Activated CD8-positive, alpha-beta memory T cell treated with anti-CD3 and anti-CD28 coated beads, Interleukin-2, amount 10 ng/mL, durations not matched to agents 7 days and 5 days (primary cell): ENCODE data around the gene LDHD. TPM values are rescaled to one million over a fixed set of nuclear protein-coding genes. Genes with fewer than 3 reads are reported as not detected.

Experiments
- ATAC-seq: fragments of 150-1000 bp; cut with Tn5 transposase; one replicate; pipeline ENCODE4 v1.10.0; 2021; ENCODE audit warnings: moderate library complexity
- CTCF ChIA-PET: fragments of 350-600 bp; sonication (Branson Sonifier 250); formaldehyde crosslinking; loops from one replicate; lab custom pipeline; 2021; ENCODE audit warnings: antibody characterized with exemption; lab: Charles Lee
- DNase-seq: peaks from one replicate; pipeline ENCODE4 v3.0.0-alpha.2; 2020
- H3K27ac Mint-ChIP-seq: one replicate; pipeline ENCODE4 v1.8.0; 2021; ENCODE audit warnings: mild to moderate bottlenecking, mixed read lengths
- H3K27me3 Mint-ChIP-seq: one replicate; pipeline ENCODE4 v1.8.0; 2021; ENCODE audit warnings: mixed read lengths
- H3K36me3 Mint-ChIP-seq: one replicate; pipeline ENCODE4 v1.8.0; 2021; ENCODE audit warnings: mild to moderate bottlenecking, mixed read lengths
- H3K4me1 Mint-ChIP-seq: one replicate; pipeline ENCODE4 v1.8.0; 2021; ENCODE audit warnings: mixed read lengths
- H3K4me3 Mint-ChIP-seq: one replicate; pipeline ENCODE4 v1.8.0; 2021; ENCODE audit warnings: mild to moderate bottlenecking, moderate library complexity, mixed read lengths
- H3K9me3 Mint-ChIP-seq: one replicate; pipeline ENCODE4 v1.8.0; 2022; ENCODE audit warnings: low read depth, mixed read lengths
- total RNA-seq, 2 experiments: library from RNA; stranded (reverse); gene quantifications; one replicate each; pipeline ENCODE4 v1.2.3, GENCODE V29; 2021

The LDHD gene
- total RNA-seq, 2 experiments from 2014 or later = not detected

GRCh38 chr16:75079346-75079926, 37.1 kb downstream of the LDHD start:
- peaks cover 20% of the 10 kb centered on the region for H3K36me3 Mint-ChIP-seq
- no peak overlapping the region for H3K27ac Mint-ChIP-seq
- CTCF ChIA-PET = interaction anchor here (8.9 kb wide), 1 partner anchor 31 kb away, joined by 57 read pairs; no protein-coding TSS in a partner anchor
- H3K4me1 Mint-ChIP-seq = peaks cover 31% of the 10 kb centered on the region
- no peak for ATAC-seq
- DNase-seq = no peak
- H3K9me3 Mint-ChIP-seq = peaks cover 2% of the 10 kb centered on the region
- no peak overlapping the region for H3K4me3 Mint-ChIP-seq
- H3K27me3 Mint-ChIP-seq = no peaks in the 10 kb centered on the region

DNA sequence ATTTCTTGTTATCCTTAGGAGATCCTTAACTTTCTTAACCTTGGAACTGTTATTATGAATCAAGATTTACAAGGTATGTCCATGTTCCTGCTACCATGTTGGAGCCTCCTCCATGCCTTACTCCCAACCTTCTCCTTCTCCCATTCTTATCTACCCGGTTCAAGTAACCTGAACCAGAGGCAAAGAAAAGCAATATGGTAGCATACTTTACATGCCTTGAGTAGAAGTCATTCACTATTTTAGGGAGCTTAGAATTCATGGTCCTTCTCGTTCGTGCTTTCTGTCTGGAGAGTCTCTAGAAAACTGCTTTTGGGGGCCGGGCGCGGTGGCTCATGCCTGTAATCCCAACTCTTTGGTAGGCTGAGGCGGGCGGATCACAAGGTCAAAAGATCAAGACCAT, 37.7 kb downstream of the LDHD start:
- no peak overlapping the region for H3K4me3 Mint-ChIP-seq

DNA sequence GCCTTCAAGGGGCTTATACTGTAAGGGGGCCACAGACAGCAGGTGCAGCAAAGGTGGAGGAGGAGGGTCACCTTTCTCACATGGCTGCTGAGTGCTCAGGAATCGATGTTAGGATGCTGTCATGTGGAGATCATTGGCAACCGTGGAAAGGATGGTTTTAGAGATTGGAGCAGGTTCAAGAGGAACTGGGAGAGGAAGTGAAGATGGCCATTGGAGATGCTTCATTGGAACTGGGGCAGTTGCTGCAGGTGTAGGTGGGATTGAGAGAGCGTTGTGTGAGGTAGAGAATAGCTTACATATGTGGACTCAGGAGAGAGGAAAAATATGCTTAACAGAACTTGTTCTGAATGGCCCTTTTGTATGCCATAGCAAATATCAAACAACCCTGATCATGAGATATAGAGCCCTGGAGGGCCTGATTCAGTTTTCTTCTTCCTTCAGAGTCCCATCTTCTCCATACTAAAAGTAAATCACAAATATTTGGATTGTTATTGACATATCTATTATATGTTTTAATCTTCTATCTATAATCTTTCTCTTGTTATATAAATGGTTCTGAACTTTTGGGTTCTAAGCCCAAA, 40.8 kb downstream of the LDHD start:
- H3K27me3 Mint-ChIP-seq = no peaks in the 10 kb centered on the region
- H3K27ac Mint-ChIP-seq = peak overlapping the region; percentile 85
- peaks cover 50% of the 10 kb centered on the region for H3K4me1 Mint-ChIP-seq
- CTCF ChIA-PET = interaction anchor here (1.0 to 8.9 kb wide), 8 partner anchors 8 to 409 kb away, joined by 3 to 57 read pairs (median 6); partner anchors contain the start of genes RFWD3 and ZNRF1
- no peak for ATAC-seq
- peaks cover 2% of the 10 kb centered on the region for H3K9me3 Mint-ChIP-seq
- peaks cover 19% of the 10 kb centered on the region for H3K36me3 Mint-ChIP-seq
- no peak for DNase-seq
- peak overlapping the region; percentile 10 for H3K4me3 Mint-ChIP-seq

More for the DNA sequence above, 37.7 kb downstream of the LDHD start:
- H3K36me3 Mint-ChIP-seq = peaks cover 22% of the 10 kb centered on the region
- no peak overlapping the region for H3K27ac Mint-ChIP-seq
- peaks cover 2% of the 10 kb centered on the region for H3K9me3 Mint-ChIP-seq
- ATAC-seq = no peak
- no peaks in the 10 kb centered on the region for H3K27me3 Mint-ChIP-seq
- H3K4me1 Mint-ChIP-seq = peaks cover 37% of the 10 kb centered on the region
- DNase-seq = no peak
- CTCF ChIA-PET = interaction anchor here (8.9 kb wide), 1 partner anchor 32 kb away, joined by 57 read pairs; no protein-coding TSS in a partner anchor

GRCh38 chr16:75074920-75075687, 41.5 kb downstream of the LDHD start:
- CTCF ChIA-PET = interaction anchor here (0.7 to 8.9 kb wide), 11 partner anchors 9 to 408 kb away, joined by 3 to 57 read pairs (median 5); partner anchors contain the start of genes RFWD3 and ZNRF1
- peaks cover 21% of the 10 kb centered on the region for H3K36me3 Mint-ChIP-seq
- H3K4me1 Mint-ChIP-seq = peaks cover 55% of the 10 kb centered on the region
- ATAC-seq = peak; percentile 94
- H3K27me3 Mint-ChIP-seq = no peaks in the 10 kb centered on the region
- peak; percentile 96 for DNase-seq
- peak overlapping the region; percentile 85 for H3K27ac Mint-ChIP-seq
- peaks cover 2% of the 10 kb centered on the region for H3K9me3 Mint-ChIP-seq
- H3K4me3 Mint-ChIP-seq = peak overlapping the region; percentile 33

DNA sequence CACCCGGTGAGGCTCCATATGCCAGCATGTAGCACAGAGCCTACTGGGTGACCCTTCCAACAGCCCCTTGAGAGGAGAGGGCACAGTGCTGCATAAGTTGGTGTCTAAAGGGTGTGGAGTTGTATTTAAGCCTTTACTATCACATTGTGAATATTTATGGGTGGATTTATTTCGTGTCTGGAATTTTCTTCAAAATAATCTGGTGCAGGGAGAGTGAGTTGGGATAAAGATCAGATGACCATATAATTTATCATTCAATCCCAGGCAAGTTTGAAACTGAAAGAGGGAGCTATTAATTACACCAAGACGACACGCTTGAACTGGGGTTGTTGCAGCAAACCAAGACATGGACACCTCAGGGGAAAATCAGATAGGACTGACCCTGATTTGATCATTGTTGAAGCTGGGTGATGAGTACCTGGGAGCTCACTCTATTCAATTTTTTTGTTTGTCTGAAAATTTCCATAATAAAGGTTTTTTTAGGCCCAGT, 42.2 kb downstream of the LDHD start:
- H3K9me3 Mint-ChIP-seq = peaks cover 2% of the 10 kb centered on the region
- ATAC-seq (no peak), DNase-seq (no peak)
- peaks cover 21% of the 10 kb centered on the region for H3K36me3 Mint-ChIP-seq
- no peaks in the 10 kb centered on the region for H3K27me3 Mint-ChIP-seq
- H3K4me3 Mint-ChIP-seq = no peak overlapping the region
- peaks cover 55% of the 10 kb centered on the region for H3K4me1 Mint-ChIP-seq
- CTCF ChIA-PET = interaction anchor here (0.7 to 8.9 kb wide), 10 partner anchors 10 to 407 kb away, joined by 3 to 57 read pairs (median 5); partner anchors contain the start of genes RFWD3 and ZNRF1
- H3K27ac Mint-ChIP-seq = peak overlapping the region; percentile 53

GRCh38 chr16:75073545-75074303, 42.9 kb downstream of the LDHD start:
- ATAC-seq (no peak), DNase-seq (no peak)
- Mint-ChIP-seq H3K4me1 (peaks cover 55% of the 10 kb centered on the region), H3K27me3 (no peaks in the 10 kb centered on the region), H3K27ac (peak overlapping the region; percentile 53), H3K9me3 (peaks cover 2% of the 10 kb centered on the region), H3K36me3 (peaks cover 18% of the 10 kb centered on the region), H3K4me3 (no peak overlapping the region)
- CTCF ChIA-PET = interaction anchor here (0.9 to 8.9 kb wide), 7 partner anchors 9 to 126 kb away, joined by 3 to 57 read pairs (median 6); partner anchors contain the start of gene ZNRF1

DNA sequence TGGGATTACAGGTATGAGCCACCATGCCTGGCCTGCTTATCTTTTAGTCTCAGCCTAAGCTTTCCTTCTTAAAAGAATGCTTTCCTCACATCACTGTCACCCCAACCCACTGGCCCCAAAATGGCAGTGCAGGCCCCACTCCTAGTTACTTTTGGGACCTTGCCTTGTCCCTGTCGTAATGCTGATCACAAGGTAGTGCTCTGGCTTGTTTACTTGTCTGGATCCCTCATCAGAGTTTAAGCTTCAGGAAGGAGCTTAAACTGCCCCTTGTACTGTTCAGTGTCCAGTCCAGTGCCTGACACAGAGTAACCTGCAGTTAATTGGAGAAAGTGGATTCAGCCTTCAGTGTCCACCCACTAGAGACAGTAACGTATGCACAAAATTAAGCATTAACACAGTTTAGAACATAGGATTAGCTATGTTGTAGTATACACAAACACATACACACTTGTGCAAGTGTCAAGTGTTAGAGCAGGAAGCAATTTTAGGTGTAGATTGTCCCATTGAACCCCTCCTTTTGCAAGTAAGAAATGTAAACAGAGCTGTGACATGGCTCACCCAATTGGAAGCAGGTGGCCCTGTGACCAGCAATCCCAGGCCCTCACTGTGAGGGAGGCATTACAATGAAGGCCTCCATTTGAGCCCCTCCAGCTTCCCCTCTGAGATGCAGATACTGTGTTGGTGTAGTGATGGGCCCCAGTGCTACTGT, 44.2 kb downstream of the LDHD start:
- peaks cover 49% of the 10 kb centered on the region for H3K4me1 Mint-ChIP-seq
- no peak for ATAC-seq

DNA sequence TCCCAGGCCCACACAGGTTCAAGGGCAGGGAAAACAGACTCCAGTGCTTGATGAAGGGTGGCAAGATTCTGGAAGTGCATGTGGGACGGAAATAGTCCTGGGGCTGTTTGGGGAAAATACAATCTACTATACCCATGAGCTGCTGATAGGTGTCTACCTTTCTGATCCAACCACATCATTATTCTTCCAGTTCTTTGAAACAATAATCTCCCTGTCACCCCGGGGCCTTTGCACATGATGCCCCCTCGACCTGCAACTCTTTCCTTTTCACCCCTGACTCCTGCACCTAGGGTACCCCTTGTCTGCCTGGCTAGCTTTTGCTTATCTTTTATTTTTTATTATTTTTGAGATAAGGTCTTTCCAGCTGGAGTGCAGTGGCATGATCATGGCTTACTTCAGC, 45.0 kb downstream of the LDHD start:
- Mint-ChIP-seq H3K27me3 (no peaks in the 10 kb centered on the region), H3K9me3 (no peaks in the 10 kb centered on the region), H3K36me3 (peaks cover 6% of the 10 kb centered on the region), H3K27ac (no peak overlapping the region), H3K4me3 (no peak overlapping the region), H3K4me1 (peaks cover 49% of the 10 kb centered on the region)
- DNase-seq (no peak), ATAC-seq (no peak)
- CTCF ChIA-PET = interaction anchor here (1.1 to 8.9 kb wide), 4 partner anchors 7 to 39 kb away, joined by 3 to 57 read pairs (median 7); no protein-coding TSS in a partner anchor

More for the DNA sequence above, 44.2 kb downstream of the LDHD start:
- Mint-ChIP-seq H3K27me3 (no peaks in the 10 kb centered on the region), H3K4me3 (no peak overlapping the region), H3K27ac (peak overlapping the region; percentile 1), H3K36me3 (peaks cover 9% of the 10 kb centered on the region), H3K9me3 (no peaks in the 10 kb centered on the region)
- CTCF ChIA-PET = interaction anchor here (0.9 to 8.9 kb wide), 7 partner anchors 8 to 69 kb away, joined by 3 to 57 read pairs (median 4); no protein-coding TSS in a partner anchor
- DNase-seq = no peak

GRCh38 chr16:75070012-75070841, 46.4 kb downstream of the LDHD start:
- H3K27me3 Mint-ChIP-seq = no peaks in the 10 kb centered on the region
- peaks cover 5% of the 10 kb centered on the region for H3K36me3 Mint-ChIP-seq
- no peak overlapping the region for H3K4me3 Mint-ChIP-seq
- CTCF ChIA-PET = interaction anchor here (0.7 to 2.6 kb wide), 3 partner anchors 19 to 72 kb away, joined by 3 to 9 read pairs (median 3); partner anchors contain the start of gene ZNRF1
- no peak overlapping the region for H3K27ac Mint-ChIP-seq
- no peak for ATAC-seq
- peaks cover 43% of the 10 kb centered on the region for H3K4me1 Mint-ChIP-seq
- no peak for DNase-seq
- no peaks in the 10 kb centered on the region for H3K9me3 Mint-ChIP-seq

- ATAC-seq (no peak), DNase-seq (no peak)
- CTCF ChIA-PET = interaction anchor here (1.5 kb wide), 1 partner anchor 55 kb away, joined by 3 read pairs; no protein-coding TSS in a partner anchor
- Mint-ChIP-seq H3K9me3 (no peaks in the 10 kb centered on the region), H3K27me3 (no peaks in the 10 kb centered on the region), H3K4me3 (no peak overlapping the region), H3K27ac (no peak overlapping the region), H3K4me1 (peaks cover 43% of the 10 kb centered on the region), H3K36me3 (peaks cover 3% of the 10 kb centered on the region)
Observed at GRCh38 chr16:75068085-75069031, 48.2 kb downstream of the LDHD start.
